GM19238 (cell line): ENCODE measurements around the gene SLC10A3.
A peak's percentile ranks its signal among the peaks of the same experiment; 100 is the strongest.

ENCODE experiments used
- DNase-seq: peaks from one replicate; pipeline ENCODE4 v3.0.0; 2011; ENCODE audit warnings: low spot score; ENCODE audit not compliant: insufficient read length

Gene SLC10A3, protein sequence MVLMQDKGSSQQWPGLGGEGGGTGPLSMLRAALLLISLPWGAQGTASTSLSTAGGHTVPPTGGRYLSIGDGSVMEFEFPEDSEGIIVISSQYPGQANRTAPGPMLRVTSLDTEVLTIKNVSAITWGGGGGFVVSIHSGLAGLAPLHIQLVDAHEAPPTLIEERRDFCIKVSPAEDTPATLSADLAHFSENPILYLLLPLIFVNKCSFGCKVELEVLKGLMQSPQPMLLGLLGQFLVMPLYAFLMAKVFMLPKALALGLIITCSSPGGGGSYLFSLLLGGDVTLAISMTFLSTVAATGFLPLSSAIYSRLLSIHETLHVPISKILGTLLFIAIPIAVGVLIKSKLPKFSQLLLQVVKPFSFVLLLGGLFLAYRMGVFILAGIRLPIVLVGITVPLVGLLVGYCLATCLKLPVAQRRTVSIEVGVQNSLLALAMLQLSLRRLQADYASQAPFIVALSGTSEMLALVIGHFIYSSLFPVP

DNA sequence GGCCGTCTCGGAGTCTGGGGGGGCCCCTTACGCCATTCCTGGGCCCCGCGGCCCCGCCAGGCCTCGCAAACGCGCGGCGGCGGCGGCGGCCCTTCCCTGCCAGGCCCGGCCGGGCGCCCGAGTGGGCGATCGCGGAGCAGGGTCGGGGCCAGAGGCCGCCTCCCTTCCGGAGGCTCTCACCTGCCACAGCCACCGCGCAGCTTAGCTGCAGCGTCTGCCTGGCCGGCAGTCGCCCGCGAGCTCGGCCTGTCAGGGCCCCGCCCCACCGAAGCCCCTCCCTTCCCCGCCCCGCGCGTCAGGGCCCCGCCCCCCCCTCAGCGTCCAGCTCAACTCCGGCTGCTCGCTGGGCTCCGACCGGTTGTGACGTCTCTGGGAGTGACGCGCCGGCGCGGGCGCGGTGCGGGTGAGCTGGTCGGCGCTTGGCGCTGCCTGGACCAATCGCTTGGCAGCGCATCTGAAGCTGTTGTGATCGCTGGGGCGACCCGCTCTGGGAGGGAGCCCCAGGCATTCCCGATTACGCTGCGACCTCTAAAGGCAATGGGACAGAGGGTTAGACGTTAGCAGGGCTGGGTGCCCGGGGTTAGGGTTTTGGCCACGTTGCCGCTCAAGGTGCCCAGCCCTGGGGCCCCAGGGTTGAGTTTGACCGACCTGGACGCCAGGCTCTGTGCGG is at the start of gene SLC10A3:
TSS of gene SLC10A3 (minus strand) at position 216 of the 670 bp plus-strand sequence. CDS start 1,689 bp downstream, outside the sequence.
- peak; percentile 89 for DNase-seq

DNA sequence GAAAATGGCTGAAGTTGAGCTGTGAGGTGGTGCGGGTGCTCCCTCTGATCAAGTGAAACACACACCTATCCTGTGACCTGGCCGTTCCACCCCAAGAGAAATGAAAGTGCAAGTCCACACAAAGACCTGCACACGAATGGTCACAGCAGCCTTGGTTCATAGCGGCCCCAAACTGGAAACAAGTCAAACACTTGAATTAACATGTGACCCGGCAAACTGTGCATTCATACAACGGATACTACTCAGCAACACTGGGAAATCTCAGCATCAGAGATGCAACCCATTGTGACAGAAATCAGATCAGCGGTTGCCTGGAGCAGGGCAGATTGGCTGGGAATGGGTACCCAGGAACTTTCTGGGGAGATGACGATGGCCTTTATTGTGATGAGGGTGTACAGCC is 48.6 kb upstream of the SLC10A3 start:
- no peak for DNase-seq

DNA sequence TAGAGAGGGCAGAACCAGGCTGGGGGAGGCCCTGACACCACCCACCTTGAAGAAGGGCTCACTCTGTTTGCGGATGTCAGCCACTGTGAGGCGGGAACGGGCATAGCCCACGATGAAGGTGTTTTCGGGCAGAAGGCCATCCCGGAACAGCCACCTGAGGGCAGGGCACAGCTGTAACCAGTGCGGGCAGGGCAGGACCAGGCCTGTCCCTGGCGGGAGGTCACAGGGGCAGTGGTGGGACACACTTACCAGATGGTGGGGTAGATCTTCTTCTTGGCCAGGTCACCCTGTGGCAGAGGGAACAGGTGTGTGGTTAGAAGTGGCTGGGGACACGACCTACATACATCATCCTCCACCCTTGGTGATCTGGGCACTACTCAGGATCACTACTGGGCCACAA is 45.5 kb upstream of the SLC10A3 start:
- no peak for DNase-seq

DNA sequence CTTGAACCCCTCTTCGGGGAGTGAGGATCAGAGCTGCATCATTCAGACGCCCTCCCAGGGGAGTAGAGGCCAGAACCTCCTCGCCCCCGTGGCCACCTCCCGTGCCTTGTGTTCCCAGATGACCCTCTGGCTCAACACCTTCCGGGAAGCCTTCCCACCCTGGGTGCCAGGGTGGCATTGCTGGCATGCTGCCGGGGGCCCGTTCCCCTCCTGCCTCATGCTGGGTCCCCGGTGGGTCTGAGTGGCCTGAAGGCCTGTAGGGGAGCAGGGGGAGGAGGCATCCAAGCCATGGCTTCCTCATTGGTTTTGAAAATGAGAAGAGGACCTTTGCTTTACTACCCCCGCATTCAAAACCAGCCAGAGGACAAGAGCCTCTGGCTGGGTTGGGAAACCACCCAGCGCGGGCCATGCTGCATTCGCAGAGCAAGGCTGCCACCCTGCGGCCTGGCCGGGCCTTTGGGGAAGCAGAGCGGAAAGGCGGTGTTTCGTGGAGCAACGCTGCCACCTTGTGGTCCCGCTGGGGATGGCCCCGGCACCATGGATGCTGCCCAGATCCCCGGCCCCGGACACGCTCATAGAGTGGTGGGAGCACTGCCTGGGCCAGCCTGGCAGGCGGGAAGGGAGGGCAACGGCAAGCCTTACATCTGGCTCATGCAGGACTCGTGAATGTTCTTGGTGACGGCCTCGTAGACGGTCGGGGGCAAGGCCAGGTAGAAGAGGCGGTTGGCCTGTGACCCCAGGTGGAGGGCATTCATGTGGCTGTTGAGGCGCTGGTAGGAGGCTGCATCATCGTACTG is 44.3 kb upstream of the SLC10A3 start:
- peak; percentile 93 for DNase-seq

DNA sequence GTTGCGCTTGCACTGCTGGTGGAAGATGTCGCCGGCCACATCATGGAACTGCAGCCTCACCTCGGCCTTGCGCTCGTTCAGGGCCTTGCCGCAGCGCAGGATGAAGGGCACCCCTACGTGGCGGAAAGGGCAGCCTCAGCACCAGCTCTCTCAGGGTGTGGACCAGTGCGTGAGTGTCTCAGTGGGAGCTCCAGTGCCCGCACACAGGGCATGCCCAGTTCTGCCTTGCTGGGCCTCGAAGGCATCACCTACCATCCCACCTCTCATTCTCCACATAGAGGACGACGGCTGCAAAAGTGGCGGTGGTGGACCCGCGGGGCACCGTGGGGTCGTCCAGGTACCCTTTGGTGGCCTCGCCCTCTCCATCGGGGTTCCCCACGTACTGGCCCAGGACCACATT is 42.3 kb upstream of the SLC10A3 start:
- no peak for DNase-seq

DNA sequence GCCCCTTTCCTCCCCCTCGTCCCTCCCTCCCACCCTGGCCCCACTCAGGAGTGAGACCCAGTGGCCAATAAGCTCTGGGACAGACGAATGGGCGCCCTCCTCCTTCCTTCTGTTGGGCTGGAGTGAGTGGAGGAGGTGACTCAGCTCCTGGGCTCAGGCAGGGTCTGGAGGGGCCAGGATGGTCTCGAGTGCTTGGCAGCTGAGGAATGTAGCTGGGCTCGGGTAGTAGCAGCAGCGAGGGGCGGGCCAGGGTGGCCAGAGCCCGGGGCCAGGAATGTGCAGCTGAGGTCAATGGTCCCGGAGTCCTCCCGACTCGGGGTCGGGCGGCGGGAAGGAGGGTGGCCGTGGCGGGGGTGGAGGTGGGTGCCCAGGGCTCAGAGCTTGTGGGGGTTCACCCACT is 41.2 kb upstream of the SLC10A3 start:
- DNase-seq = no peak

DNA sequence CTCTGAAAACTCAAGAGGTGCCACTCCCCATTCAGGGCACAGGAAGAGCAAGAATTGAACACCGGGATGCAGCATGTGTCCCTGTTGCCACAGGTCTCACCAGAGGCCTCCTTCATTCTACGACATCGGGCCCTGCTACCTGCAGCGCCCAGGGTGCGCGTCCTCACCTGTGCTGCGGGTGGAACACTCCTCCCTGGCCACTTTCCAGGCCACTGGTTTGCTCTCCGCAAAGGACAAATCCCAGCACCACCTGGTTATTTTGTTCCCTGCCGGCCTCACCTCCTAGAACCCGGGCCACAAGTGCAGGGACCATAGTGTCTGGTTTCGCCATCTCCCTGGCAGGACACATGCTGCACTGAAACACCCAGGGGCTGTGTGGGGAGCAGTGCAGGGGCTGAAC is 39.9 kb upstream of the SLC10A3 start:
- no peak for DNase-seq

DNA sequence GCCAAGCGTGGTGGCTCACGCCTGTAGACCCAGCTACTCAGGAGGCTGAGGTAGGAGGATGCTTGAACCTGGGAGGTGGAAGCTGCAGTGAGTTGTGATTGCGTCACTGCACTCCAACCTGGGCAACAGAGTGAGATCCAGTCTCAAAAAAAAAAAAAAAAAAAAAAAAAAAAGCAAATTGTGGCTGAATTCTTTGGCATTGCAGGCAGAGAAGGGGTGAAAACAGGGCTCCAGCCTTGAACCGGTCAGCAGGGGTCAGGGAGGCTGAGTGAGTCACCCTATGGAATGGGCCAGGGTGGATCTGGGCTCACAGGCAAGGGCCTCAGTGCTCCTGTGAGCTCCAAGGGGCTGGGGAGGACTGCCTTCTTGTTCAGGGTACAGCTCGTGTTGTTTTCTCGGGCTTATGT is 38.8 kb upstream of the SLC10A3 start:
- no peak for DNase-seq

DNA sequence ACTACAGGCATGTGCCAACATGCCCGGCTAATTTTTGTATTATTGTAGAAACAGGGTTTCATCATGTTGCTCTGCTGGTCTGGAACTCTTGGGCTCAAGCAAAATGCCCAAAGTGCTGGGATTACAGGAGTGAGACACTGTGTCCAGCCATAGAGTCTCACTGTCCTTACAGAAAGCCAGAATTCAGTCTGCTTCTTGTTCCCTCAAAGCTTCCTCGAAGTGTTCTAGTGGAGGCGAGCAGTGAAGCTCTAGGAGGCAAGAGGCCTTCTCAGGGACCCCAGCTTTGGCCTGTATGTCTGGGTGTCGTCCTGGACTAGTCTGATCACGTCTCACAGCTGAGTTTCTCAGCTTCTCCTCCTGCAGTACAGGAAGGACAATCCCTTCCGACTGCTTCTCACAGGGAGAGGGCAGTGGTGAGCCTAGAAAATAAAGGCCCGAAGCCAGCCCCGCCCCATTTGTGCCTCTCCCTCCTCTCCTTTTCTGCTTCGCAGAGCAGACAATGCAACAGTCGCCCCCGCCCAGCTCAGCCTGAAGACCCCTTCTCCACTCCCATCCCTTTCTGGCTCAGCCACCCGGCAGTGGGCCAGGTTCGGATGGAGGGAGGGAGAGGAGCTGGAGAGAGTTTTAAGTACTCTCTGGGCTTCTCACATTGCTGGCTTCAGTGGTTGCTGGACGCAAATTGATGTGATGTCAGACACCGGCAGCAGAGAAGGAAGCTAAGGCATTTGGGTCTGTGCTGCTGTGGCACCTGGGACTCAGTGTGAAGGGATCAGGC is 36.7 kb upstream of the SLC10A3 start:
- peak; percentile 47 for DNase-seq

DNA sequence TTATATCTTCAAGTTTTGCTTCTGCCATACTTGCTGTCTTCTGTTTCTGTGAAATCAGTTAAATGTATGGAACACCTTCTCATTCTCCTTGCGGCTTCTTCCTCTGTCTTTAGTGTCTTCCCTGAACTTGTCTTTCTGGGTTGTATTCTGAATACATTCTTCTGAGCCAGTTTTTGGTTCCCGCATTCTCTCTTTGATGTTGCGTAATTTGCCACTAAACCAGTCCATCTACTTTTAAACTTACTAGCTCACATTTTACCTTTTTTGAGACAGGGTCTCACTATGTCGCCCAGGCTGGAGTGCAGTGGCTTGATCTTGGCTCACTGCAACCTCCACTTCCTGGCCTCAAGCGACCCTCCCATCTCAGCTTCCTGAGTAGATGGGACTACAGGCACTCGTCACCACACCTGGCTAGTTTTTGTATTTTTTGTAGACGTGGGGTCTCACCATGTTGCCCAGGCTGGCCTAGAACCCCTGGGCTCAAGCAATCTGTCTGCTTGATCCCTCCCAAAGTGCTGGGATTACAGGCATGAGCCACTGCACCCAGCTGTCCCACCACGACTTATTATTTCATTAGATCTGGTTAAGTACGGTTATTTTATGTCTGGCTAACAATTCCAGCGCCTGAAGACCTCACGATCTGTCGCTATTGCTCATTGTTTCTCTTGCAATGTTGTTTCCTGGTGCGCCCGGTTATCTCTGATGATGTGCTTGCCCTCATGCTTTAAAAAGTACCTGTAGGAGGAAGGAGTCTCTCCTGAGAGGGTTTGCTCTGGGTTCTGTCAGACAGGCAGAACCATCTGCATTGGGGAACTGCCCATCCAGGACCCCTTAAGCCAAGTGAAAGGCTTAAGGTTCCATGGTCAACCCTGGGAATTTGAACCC is 35.4 kb upstream of the SLC10A3 start:
- DNase-seq = no peak

DNA sequence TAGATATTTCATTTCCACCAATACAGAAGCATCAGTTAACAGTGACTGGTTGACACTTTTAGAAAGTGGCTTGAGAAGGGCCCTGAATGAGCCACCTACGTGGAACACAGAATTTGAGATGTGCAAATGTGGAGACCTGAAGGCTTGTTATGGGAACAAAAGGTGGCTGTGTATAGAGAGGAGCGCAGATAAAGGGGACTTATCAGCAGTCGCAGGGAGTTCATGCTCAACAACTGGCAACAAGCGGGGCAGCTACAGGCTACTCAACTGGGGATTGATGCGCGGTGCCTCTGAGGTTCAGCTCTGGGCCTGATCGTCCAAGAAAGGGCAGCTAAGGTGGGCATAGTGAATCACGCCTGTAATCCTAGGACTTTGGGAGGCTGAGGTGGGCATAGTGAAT is 29.0 kb upstream of the SLC10A3 start:
- DNase-seq = no peak

DNA sequence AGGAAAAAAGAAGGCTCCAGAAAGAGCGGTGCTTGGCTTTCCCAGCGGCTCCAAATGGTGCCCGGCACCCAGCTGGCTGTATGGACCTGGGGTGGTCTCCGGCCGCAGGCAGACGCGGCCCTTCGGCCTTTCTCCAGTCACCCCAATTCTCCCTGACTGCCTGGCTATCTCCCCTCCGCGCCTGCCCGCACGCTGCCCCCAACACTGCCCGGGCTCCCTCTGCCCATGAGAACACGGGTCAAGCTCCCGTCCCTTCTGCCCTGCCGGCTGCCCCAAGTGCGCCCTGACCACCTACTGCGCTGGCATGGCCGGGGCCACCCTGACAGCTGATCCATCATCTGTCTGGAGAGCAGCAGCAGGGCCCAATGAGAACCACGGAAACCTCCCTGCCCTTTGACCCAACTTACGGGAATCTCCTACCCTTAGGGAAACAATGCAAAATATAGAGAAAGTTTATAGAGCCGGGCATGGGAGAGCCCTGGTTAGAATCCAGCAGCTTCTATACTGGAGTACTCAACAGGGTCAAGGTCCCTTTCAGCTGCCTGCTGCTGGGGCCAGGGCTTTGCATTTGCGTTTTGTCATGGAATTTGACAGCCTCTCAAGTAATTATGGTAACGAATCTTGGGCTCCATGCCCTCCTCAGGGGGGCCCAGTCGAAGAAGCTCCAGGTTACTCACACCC is 26.8 kb upstream of the SLC10A3 start:
- no peak for DNase-seq

DNA sequence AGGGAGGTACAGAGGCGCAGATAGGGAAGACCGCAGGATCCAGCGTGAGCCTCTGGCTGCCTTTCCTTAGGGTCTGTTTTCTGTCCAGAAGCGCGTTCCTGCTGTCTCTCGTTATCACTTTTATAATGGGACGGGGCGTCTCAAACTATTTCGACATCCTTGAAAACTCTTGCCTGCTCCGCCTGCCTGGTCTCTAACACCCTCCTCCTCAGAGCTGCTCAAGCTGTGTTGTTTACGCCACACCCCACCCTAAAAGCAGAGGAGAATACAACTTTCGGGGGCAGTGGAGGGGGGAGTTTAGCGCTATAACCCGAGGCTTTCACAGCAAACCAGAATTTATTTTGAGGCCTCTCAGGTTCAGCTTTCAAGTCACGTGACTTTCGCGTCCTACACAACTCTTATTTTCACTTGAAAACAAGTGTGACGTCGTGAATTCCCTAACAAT is 26.2 kb upstream of the SLC10A3 start:
- no peak for DNase-seq

DNA sequence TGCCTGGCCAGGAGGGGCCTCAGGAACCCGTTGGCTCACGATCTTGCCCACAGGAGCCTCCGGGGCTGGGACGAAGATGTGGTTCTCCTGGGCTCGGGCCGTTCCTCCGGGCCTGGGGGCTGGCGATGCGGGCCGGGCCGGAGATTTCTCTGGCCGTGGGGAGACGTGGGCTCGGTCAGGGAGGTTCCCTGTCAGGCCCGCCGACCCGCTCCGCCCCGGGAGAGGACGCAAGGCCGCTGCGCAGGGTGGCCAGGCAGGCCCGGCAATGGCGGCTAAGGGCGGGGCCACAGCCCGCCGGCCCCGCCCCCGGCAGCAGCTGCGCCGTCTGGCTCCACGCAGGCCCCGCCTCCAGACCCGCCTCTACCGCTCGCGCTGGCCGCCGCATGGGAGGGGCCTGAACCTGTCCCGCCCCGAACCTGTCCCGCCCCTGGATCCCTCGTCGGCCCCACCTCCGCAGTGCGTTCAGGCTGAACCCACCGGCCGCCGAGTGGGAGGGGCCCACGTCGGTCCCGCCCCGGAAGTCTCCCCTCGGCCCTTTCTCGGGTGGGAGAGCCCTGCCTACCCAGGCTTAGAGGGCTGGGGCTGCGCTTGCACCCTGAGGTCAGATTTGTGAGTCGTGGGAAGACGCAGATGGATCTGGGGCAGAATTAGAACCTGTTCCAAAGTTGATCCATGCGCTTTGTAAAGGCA is 25.7 kb upstream of the SLC10A3 start, which contains the start of gene FAM3A:
TSS of gene FAM3A (minus strand) at position 267 of the 690 bp plus-strand sequence. CDS start 460 bp downstream, outside the sequence.
- peak; percentile 70 for DNase-seq

DNA sequence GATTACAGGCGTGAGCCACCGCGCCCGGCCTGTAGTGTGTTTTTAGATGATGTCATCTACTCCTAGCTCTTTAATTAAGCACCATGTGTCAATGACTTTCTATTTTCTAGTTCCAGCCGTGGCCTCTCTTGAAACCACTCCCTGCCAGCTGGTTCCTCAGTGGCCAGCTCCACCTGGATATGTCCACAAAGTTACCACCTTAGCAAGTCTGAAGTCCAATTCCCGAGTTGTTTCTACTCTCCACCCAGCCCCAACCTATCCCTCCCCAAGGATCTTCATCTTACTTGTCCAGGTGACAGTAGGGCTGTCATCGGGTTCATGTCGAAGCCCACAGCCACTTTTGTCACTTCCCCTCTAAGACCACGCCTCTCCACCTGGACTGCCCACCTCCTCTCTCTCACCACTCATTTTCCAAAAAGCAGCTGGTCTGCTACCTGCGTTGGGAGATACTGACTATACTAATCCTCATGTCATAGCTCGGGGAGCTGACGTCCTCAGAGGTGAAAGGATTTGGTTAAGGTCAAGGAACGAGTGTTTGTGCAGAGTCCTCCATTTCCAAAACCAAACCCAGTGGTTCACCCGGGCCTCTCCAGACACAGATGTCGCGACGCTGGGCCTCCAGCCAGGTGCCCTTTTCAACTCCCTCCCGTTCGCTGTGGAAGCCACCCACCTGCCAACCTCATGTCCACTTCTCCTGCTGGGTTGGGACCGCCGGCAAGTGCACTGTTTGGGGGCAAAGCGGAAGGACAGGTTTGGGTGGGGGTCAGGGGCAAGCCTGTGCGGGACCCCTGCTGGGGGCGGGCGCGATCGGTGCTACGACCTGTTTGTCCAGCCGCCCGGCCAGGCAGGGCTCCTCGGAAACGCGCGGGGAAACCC is 24.9 kb upstream of the SLC10A3 start:
- DNase-seq = no peak

DNA sequence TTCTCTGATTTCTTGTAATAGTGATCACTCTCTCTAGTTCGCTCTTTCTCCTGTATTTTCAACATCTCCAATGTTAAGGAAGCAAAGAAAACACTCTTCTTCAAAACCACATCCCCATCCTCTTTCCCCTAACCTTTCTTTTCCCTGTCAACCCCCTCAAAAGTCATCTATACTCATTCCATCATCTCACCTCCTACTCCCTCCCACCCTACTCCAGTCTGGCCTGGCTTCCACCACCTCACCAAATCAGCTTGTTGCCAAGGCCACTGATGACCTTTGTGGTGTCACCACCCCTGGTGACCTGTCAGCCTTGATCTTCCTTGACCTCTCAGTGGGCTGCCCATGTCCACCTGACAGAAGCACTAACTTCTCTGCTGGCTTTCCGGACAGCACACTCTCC is 23.3 kb upstream of the SLC10A3 start:
- no peak for DNase-seq

DNA sequence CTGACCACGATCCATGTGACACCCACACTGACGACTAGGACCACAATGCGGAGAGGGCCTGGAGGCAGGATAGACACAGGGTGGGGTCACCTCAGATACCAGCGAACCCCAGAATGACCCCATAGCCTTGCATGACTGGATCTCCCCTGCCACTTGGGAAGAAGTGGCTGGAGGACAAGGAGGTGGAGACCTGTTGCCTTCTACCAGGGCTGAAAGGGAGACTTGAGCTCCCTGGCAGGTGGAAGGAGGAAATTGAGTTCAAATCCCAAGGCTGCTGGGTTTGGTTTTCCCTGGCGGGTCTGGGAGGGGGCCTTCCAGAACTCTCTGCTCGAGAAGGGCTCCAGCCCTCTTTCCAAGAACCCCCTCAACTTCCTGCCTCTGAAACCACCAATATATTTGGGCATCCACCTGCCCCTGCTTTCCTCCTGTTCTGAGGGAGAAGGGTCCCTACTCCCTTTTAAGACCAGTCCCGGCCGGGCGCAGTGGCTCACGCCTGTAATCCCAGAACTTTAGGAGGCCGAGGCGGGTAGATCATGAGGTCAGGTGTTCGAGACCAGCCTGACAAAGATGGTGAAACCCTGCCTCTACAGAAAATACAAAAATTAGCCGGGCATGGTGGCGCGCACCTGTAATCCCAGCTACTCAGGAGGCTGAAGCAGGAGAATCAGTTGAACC is 22.6 kb upstream of the SLC10A3 start:
- no peak for DNase-seq
